Progenitor cell of endocrine pancreas (in vitro differentiated cells): ENCODE measurements around the gene CDKN2A. TPM values are rescaled to one million over a fixed set of nuclear protein-coding genes. Genes with fewer than 3 reads are reported as not detected.
A peak's percentile ranks its signal among the peaks of the same experiment; 100 is the strongest.
"Not testable (repeated sequence)": the region's sequence is repeated elsewhere in the genome, so short reads cannot be mapped to it uniquely, and the experiment has no call there.

Experiments used
- DNase-seq: peaks from one replicate; pipeline ENCODE4 v3.0.0; 2021; ENCODE audit warnings: low spot score; ENCODE audit not compliant: unreplicated experiment
- H3K27ac Mint-ChIP-seq: 2 replicates; pipeline ENCODE4 v1.8.0; 2021; ENCODE audit warnings: mild to moderate bottlenecking, moderate library complexity, mixed read lengths
- H3K27me3 Mint-ChIP-seq: 2 replicates; pipeline ENCODE4 v1.8.0; 2021; ENCODE audit warnings: mixed read lengths
- H3K36me3 Mint-ChIP-seq: 2 replicates; pipeline ENCODE4 v1.8.0; 2022; ENCODE audit warnings: mixed read lengths; ENCODE audit not compliant: insufficient read depth
- H3K4me1 Mint-ChIP-seq: 2 replicates; pipeline ENCODE4 v1.8.0; 2021; ENCODE audit warnings: low read depth, mixed read lengths
- H3K4me3 Mint-ChIP-seq: 2 replicates; pipeline ENCODE4 v1.8.0; 2021; ENCODE audit warnings: low read depth, mild to moderate bottlenecking, moderate library complexity, mixed read lengths
- H3K9me3 Mint-ChIP-seq: 2 replicates; pipeline ENCODE4 v1.8.0; 2021; ENCODE audit warnings: low read depth, mixed read lengths
- total RNA-seq: library from RNA; stranded (reverse); gene quantifications from 2 replicates; pipeline ENCODE4 v1.2.1, GENCODE V29; 2021
- TF ChIP-seq, protein P1 (sequence below): fragments of 200-600 bp; sonication (generic); IDR thresholded peaks from one replicate; pipeline ENCODE4 v1.5.0; 2021; ENCODE audit warnings: antibody characterized with exemption, mild to moderate bottlenecking; ENCODE audit not compliant: unreplicated experiment

CDKN2A gene
- total RNA-seq, 1 donor from 2014 or later, result not detected

- Mint-ChIP-seq H3K27ac (no peak overlapping the region), H3K4me3 (no peak overlapping the region), H3K4me1 (peaks cover 4% of the 10 kb centered on the region), H3K9me3 (peaks cover 10% of the 10 kb centered on the region), H3K27me3 (peaks cover 98% of the 10 kb centered on the region), H3K36me3 (peaks cover 4% of the 10 kb centered on the region)
- TF ChIP-seq, protein P1, sequence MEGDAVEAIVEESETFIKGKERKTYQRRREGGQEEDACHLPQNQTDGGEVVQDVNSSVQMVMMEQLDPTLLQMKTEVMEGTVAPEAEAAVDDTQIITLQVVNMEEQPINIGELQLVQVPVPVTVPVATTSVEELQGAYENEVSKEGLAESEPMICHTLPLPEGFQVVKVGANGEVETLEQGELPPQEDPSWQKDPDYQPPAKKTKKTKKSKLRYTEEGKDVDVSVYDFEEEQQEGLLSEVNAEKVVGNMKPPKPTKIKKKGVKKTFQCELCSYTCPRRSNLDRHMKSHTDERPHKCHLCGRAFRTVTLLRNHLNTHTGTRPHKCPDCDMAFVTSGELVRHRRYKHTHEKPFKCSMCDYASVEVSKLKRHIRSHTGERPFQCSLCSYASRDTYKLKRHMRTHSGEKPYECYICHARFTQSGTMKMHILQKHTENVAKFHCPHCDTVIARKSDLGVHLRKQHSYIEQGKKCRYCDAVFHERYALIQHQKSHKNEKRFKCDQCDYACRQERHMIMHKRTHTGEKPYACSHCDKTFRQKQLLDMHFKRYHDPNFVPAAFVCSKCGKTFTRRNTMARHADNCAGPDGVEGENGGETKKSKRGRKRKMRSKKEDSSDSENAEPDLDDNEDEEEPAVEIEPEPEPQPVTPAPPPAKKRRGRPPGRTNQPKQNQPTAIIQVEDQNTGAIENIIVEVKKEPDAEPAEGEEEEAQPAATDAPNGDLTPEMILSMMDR, result no peak
- no peak for DNase-seq
These were observed 27.9 kb downstream of the CDKN2A start for GRCh38 chr9:21966140-21966851.

DNA sequence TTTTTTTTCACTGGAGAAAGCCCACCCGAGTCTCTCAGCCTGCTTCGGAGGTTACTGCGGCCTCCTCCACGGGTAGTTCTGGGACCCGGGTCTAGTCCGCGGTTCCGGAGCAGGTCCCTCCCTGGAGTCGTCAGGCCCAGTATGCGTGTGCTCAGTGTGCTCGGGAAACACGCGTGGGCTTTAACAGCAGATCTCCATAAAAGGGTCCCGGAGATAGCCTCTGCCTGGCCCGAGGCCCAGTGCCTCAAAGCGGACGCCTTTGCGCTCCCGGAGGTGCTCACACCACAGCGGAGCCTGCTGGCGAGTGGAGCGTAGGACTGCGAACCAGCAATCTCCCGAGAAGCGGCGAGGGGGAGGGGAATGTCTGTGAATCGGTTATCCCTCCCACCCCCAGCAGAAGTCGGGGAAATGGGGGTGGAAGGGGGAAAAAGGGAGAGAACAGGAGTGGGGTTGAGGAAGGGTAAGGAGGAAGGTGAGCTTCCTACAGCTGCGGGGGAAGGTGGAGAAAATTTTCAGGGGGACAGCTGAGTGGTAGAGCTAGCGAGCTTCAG, 28.7 kb downstream of the CDKN2A start:
- TF ChIP-seq, protein P1, result peak; percentile 59
- Mint-ChIP-seq H3K4me3 (peak overlapping the region; percentile 44), H3K9me3 (peaks cover 10% of the 10 kb centered on the region), H3K27ac (no peak overlapping the region), H3K27me3 (peaks cover 96% of the 10 kb centered on the region), H3K36me3 (peaks cover 4% of the 10 kb centered on the region), H3K4me1 (peaks cover 2% of the 10 kb centered on the region)
- peak; percentile 40 for DNase-seq

- Mint-ChIP-seq H3K4me3 (peak overlapping the region; percentile 44), H3K36me3 (peaks cover 4% of the 10 kb centered on the region), H3K27me3 (peaks cover 96% of the 10 kb centered on the region), H3K9me3 (peaks cover 10% of the 10 kb centered on the region), H3K27ac (no peak overlapping the region), H3K4me1 (peaks cover 2% of the 10 kb centered on the region)
- TF ChIP-seq, protein P1, result no peak
- no peak for DNase-seq
These were observed 29.2 kb downstream of the CDKN2A start for GRCh38 chr9:21964925-21965385.

DNA sequence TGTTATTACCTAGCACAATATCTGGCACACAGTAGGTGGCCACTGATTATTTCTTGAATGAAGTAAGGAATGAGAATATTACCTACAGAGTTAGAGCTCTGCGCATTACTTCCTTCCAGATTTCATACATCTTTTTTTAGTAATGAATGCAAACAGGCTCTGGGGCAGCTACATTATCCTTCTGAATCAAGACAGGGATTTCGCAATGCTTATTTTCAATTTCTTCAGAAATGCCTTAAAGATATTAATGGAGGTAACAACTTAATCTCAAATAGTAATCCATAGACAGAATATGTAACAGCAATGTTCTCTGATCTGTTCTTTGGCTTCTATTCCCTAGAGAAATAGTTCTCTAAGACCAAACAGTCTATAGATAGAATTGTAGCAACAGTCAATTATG, 32.6 kb downstream of the CDKN2A start:
- Mint-ChIP-seq H3K27me3 (peaks cover 65% of the 10 kb centered on the region), H3K4me1 (no peaks in the 10 kb centered on the region), H3K27ac (no peak overlapping the region), H3K36me3 (peaks cover 4% of the 10 kb centered on the region), H3K4me3 (no peak overlapping the region), H3K9me3 (peaks cover 10% of the 10 kb centered on the region)
- TF ChIP-seq, protein P1, result no peak
- DNase-seq, result no peak

DNA sequence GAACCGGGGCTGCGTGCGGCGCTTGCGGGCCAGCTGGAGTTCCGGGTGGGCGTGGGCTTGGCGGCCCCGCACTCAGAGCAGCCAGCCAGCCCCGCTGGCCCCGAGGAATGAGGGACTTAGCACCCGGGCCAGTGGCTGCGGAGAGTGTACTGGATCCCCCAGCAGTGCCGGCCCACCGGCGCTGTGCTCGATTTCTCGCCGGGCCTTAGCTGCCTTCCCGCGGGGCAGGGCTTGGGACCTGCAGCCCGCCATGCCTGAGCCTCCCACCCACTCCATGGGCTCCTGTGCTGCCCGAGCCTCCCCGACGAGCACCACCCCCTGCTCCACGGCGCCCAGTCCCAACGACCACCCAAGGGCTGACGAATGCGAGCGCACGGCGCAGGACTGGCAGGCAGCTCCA, 34.9 kb downstream of the CDKN2A start:
- peaks cover 42% of the 10 kb centered on the region for H3K27me3 Mint-ChIP-seq
- H3K36me3 Mint-ChIP-seq, H3K9me3 Mint-ChIP-seq, H3K27ac Mint-ChIP-seq, H3K4me3 Mint-ChIP-seq, DNase-seq, H3K4me1 Mint-ChIP-seq: not testable (repeated sequence)

- peaks cover 4% of the 10 kb centered on the region for H3K36me3 Mint-ChIP-seq
- H3K9me3 Mint-ChIP-seq, result peaks cover 9% of the 10 kb centered on the region
- DNase-seq, result no peak
- H3K4me1 Mint-ChIP-seq, result no peaks in the 10 kb centered on the region
- peaks cover 39% of the 10 kb centered on the region for H3K27me3 Mint-ChIP-seq
- H3K27ac Mint-ChIP-seq, result no peak overlapping the region
- no peak overlapping the region for H3K4me3 Mint-ChIP-seq
- TF ChIP-seq, protein P1, result no peak
These were observed 35.4 kb downstream of the CDKN2A start for GRCh38 chr9:21958833-21959232.
